Measurements from ENCODE around the gene IL15. TPM values are rescaled to one million over a fixed set of nuclear protein-coding genes. Genes with fewer than 3 reads are reported as not detected.

IL15 gene
- total and polyA plus RNA-seq, 2 of the 8 experiments (the other 6 are each of a cell fraction or from before 2014, with no cell fraction given), result 0.30 to 0.61 TPM

GRCh38 chr4:141652161-141652778 is 15.9 kb downstream of the IL15 start (continued):
- TF ChIP-seq ATF3 (IDR thresholded peaks at IDR 0.05; ENCODE audit: insufficient read depth, low read depth, low read length), result no peak
- no peak for TF ChIP-seq SIRT6 (IDR thresholded peaks at IDR 0.05; ENCODE audit: low read length)
- no peak for TF ChIP-seq TEAD4 (IDR thresholded peaks at IDR 0.05; ENCODE audit: low read depth, low read length)
- no peak for TF ChIP-seq GTF2F1 (IDR thresholded peaks at IDR 0.05; ENCODE audit: borderline replicate concordance, low read depth, low read length)

All from H1 (cell line).